ENCODE measurements around the gene ALB. TPM values are rescaled to one million over a fixed set of nuclear protein-coding genes. Genes with fewer than 3 reads are reported as not detected.
A peak's percentile ranks its signal among the peaks of the same experiment; 100 is the strongest.

ALB gene
- total RNA-seq, 1 experiment from 2014 or later, result 23.4 TPM

GRCh38 chr4:73404457-73404856 is 370 bp downstream of the ALB start:
- H3K27ac Mint-ChIP-seq, result no peak overlapping the region
- H3K4me3 Mint-ChIP-seq, result no peak overlapping the region
- DNase-seq (ENCODE audit: low spot score) (no peak), ATAC-seq (no peak)
- TF ChIP-seq MXD4 (CRISPR knock-in tag; IDR thresholded peaks at IDR 0.05; ENCODE audit: borderline replicate concordance) (no peak), CREB1 (CRISPR knock-in tag; IDR thresholded peaks at IDR 0.05) (no peak), CBFB (CRISPR knock-in tag; IDR thresholded peaks at IDR 0.05; ENCODE audit: low read depth) (no peak), NR2C2 (CRISPR knock-in tag; IDR thresholded peaks at IDR 0.05) (no peak), ATF1 (CRISPR knock-in tag; IDR thresholded peaks at IDR 0.05) (no peak), NFYB (CRISPR knock-in tag; conservative IDR thresholded peaks at IDR 0.05; ENCODE audit: low read depth) (no peak), OVOL2 (CRISPR knock-in tag; IDR thresholded peaks at IDR 0.05; ENCODE audit: borderline replicate concordance) (no peak), HMGA2 (CRISPR knock-in tag; IDR thresholded peaks at IDR 0.05) (no peak), FOXP1 (CRISPR knock-in tag; IDR thresholded peaks at IDR 0.05; ENCODE audit: borderline replicate concordance) (no peak), NR3C1 (CRISPR knock-in tag; conservative IDR thresholded peaks at IDR 0.05; ENCODE audit: low read depth) (no peak)
- TF ChIP-seq, protein P1, sequence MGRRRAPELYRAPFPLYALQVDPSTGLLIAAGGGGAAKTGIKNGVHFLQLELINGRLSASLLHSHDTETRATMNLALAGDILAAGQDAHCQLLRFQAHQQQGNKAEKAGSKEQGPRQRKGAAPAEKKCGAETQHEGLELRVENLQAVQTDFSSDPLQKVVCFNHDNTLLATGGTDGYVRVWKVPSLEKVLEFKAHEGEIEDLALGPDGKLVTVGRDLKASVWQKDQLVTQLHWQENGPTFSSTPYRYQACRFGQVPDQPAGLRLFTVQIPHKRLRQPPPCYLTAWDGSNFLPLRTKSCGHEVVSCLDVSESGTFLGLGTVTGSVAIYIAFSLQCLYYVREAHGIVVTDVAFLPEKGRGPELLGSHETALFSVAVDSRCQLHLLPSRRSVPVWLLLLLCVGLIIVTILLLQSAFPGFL (CRISPR knock-in tag; IDR thresholded peaks at IDR 0.05; ENCODE audit: borderline replicate concordance), result no peak
- TF ChIP-seq, protein P2, sequence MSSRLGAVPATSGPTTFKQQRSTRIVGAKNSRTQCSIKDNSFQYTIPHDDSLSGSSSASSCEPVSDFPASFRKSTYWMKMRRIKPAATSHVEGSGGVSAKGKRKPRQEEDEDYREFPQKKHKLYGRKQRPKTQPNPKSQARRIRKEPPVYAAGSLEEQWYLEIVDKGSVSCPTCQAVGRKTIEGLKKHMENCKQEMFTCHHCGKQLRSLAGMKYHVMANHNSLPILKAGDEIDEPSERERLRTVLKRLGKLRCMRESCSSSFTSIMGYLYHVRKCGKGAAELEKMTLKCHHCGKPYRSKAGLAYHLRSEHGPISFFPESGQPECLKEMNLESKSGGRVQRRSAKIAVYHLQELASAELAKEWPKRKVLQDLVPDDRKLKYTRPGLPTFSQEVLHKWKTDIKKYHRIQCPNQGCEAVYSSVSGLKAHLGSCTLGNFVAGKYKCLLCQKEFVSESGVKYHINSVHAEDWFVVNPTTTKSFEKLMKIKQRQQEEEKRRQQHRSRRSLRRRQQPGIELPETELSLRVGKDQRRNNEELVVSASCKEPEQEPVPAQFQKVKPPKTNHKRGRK (CRISPR knock-in tag; IDR thresholded peaks at IDR 0.05; ENCODE audit: borderline replicate concordance), result no peak
- no peaks in the 10 kb centered on the region for H3K9me3 Mint-ChIP-seq
- no peaks in the 10 kb centered on the region for H3K27me3 Mint-ChIP-seq (ENCODE audit: low read depth)
- H3K4me1 Mint-ChIP-seq, result peaks cover 13% of the 10 kb centered on the region
- no peaks in the 10 kb centered on the region for H3K36me3 Mint-ChIP-seq
- ChIA-PET CTCF (no interaction called here), POLR2A (no interaction called here)

DNA sequence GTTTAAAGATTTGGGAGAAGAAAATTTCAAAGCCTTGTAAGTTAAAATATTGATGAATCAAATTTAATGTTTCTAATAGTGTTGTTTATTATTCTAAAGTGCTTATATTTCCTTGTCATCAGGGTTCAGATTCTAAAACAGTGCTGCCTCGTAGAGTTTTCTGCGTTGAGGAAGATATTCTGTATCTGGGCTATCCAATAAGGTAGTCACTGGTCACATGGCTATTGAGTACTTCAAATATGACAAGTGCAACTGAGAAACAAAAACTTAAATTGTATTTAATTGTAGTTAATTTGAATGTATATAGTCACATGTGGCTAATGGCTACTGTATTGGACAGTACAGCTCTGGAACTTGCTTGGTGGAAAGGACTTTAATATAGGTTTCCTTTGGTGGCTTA is 1.1 kb downstream of the ALB start:
- no peak overlapping the region for H3K27ac Mint-ChIP-seq
- no peak for ATAC-seq
- H3K4me1 Mint-ChIP-seq, result peaks cover 16% of the 10 kb centered on the region
- no peaks in the 10 kb centered on the region for H3K27me3 Mint-ChIP-seq (ENCODE audit: low read depth)
- ChIA-PET CTCF (no interaction called here), POLR2A (no interaction called here)
- no peak overlapping the region for H3K4me3 Mint-ChIP-seq
- no peaks in the 10 kb centered on the region for H3K9me3 Mint-ChIP-seq
- no peak for DNase-seq (ENCODE audit: low spot score)
- TF ChIP-seq GABPB1 (CRISPR knock-in tag; IDR thresholded peaks at IDR 0.05) (0 out of 2 replicates have a peak, but pooled peaks have one; percentile 15), IRF2 (CRISPR knock-in tag; IDR thresholded peaks at IDR 0.05; ENCODE audit: borderline replicate concordance, low read depth) (no peak)
- H3K36me3 Mint-ChIP-seq, result no peaks in the 10 kb centered on the region

DNA sequence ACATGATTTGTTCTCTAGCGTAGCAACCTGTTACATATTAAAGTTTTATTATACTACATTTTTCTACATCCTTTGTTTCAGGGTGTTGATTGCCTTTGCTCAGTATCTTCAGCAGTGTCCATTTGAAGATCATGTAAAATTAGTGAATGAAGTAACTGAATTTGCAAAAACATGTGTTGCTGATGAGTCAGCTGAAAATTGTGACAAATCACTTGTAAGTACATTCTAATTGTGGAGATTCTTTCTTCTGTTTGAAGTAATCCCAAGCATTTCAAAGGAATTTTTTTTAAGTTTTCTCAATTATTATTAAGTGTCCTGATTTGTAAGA is 2.4 kb downstream of the ALB start:
- POLR2A ChIA-PET, result no interaction called here
- ATAC-seq, result no peak
- no peak for DNase-seq (ENCODE audit: low spot score)
- TF ChIP-seq ZNF232 (CRISPR knock-in tag; IDR thresholded peaks at IDR 0.05) (no peak), NR2C2 (CRISPR knock-in tag; IDR thresholded peaks at IDR 0.05) (no peak), SMAD3 (CRISPR knock-in tag; IDR thresholded peaks at IDR 0.05; ENCODE audit: borderline replicate concordance) (no peak), ZNF425 (CRISPR knock-in tag; conservative IDR thresholded peaks at IDR 0.05) (no peak), GABPB1 (CRISPR knock-in tag; IDR thresholded peaks at IDR 0.05) (no peak), CREB1 (CRISPR knock-in tag; IDR thresholded peaks at IDR 0.05) (no peak), ZMAT4 (CRISPR knock-in tag; IDR thresholded peaks at IDR 0.05) (no peak), ZNF219 (CRISPR knock-in tag; IDR thresholded peaks at IDR 0.05; ENCODE audit: borderline replicate concordance) (no peak), CBFB (CRISPR knock-in tag; IDR thresholded peaks at IDR 0.05; ENCODE audit: low read depth) (no peak), ZNF138 (CRISPR knock-in tag; conservative IDR thresholded peaks at IDR 0.05) (no peak)
- TF ChIP-seq, protein P3, sequence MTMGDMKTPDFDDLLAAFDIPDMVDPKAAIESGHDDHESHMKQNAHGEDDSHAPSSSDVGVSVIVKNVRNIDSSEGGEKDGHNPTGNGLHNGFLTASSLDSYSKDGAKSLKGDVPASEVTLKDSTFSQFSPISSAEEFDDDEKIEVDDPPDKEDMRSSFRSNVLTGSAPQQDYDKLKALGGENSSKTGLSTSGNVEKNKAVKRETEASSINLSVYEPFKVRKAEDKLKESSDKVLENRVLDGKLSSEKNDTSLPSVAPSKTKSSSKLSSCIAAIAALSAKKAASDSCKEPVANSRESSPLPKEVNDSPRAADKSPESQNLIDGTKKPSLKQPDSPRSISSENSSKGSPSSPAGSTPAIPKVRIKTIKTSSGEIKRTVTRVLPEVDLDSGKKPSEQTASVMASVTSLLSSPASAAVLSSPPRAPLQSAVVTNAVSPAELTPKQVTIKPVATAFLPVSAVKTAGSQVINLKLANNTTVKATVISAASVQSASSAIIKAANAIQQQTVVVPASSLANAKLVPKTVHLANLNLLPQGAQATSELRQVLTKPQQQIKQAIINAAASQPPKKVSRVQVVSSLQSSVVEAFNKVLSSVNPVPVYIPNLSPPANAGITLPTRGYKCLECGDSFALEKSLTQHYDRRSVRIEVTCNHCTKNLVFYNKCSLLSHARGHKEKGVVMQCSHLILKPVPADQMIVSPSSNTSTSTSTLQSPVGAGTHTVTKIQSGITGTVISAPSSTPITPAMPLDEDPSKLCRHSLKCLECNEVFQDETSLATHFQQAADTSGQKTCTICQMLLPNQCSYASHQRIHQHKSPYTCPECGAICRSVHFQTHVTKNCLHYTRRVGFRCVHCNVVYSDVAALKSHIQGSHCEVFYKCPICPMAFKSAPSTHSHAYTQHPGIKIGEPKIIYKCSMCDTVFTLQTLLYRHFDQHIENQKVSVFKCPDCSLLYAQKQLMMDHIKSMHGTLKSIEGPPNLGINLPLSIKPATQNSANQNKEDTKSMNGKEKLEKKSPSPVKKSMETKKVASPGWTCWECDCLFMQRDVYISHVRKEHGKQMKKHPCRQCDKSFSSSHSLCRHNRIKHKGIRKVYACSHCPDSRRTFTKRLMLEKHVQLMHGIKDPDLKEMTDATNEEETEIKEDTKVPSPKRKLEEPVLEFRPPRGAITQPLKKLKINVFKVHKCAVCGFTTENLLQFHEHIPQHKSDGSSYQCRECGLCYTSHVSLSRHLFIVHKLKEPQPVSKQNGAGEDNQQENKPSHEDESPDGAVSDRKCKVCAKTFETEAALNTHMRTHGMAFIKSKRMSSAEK (CRISPR knock-in tag; IDR thresholded peaks at IDR 0.05; ENCODE audit: borderline replicate concordance), result no peak
- TF ChIP-seq, protein P4, sequence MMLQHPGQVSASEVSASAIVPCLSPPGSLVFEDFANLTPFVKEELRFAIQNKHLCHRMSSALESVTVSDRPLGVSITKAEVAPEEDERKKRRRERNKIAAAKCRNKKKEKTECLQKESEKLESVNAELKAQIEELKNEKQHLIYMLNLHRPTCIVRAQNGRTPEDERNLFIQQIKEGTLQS (CRISPR knock-in tag; conservative IDR thresholded peaks at IDR 0.05), result no peak
- TF ChIP-seq, protein P5, sequence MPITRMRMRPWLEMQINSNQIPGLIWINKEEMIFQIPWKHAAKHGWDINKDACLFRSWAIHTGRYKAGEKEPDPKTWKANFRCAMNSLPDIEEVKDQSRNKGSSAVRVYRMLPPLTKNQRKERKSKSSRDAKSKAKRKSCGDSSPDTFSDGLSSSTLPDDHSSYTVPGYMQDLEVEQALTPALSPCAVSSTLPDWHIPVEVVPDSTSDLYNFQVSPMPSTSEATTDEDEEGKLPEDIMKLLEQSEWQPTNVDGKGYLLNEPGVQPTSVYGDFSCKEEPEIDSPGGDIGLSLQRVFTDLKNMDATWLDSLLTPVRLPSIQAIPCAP (CRISPR knock-in tag; IDR thresholded peaks at IDR 0.05), result no peak

More for the DNA sequence above, 2.4 kb downstream of the ALB start:
- H3K27me3 Mint-ChIP-seq (ENCODE audit: low read depth), result no peaks in the 10 kb centered on the region
- H3K4me3 Mint-ChIP-seq, result no peak overlapping the region
- H3K4me1 Mint-ChIP-seq, result peaks cover 10% of the 10 kb centered on the region
- CTCF ChIA-PET, result no interaction called here
- no peak overlapping the region for H3K27ac Mint-ChIP-seq
- H3K9me3 Mint-ChIP-seq, result no peaks in the 10 kb centered on the region
- H3K36me3 Mint-ChIP-seq, result no peaks in the 10 kb centered on the region
